GM19467 (cell line): ENCODE data around the gene OR13A1.
"Not testable (repeated sequence)": the region's sequence is repeated elsewhere in the genome, so short reads cannot be mapped to it uniquely, and the experiment has no call there.

Experiments
- ATAC-seq: cut with Tn5 transposase; IDR thresholded peaks from one replicate; pipeline ENCODE4 v1.9.1; 2021; ENCODE audit warnings: mild to moderate bottlenecking, moderate library complexity; ENCODE audit not compliant: unreplicated experiment

OR13A1 gene

DNA sequence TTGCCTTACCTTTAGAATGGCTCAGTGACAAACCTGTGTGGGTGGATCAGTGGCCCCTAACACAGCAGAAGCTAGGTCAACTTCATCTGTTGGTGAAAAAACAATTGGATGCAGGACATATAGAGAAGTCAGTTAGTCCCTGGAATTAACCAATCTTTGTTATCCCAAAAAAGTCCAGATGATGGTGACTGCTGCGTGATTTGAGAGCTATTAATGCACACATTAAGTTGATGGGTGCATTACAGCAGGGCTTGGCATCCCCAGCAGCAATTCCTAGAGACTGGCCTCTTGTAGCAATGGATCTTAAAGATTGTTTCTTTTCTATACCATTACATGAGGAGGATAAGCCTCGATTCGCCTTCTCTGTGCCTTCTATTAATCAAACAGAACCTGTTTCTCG lies 33.3 kb downstream of the OR13A1 start:
- no peak for ATAC-seq

DNA sequence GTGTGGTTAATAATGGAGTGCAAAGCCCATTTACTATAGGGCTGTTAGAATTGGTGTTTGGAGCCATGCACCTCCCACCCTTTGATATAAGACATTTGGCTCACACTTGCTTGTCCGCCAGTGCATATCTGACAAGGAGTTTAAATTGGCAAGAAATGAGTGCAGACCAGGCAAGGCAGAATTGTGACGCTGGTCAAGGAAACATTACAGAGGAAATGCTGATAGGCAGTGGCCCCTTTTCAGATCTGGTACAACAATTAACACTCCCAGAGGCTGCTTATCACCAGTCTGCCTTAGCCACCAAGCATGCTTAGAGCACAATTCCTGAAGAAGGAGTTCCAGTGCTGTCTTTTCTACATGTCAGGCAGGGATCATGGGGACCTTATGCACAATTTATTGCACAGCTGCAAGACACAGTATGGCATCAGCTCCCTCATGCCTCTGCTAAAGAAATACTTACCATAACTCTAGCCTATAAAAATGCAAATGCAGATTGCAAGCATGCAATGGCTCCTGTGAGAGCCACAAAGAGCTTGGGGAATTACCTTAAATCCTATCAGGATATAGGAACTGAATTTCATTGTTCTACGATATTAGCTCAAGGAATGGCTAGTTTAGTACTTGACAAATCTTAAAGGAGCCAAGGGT lies 35.2 kb downstream of the OR13A1 start:
- ATAC-seq, result no peak

DNA sequence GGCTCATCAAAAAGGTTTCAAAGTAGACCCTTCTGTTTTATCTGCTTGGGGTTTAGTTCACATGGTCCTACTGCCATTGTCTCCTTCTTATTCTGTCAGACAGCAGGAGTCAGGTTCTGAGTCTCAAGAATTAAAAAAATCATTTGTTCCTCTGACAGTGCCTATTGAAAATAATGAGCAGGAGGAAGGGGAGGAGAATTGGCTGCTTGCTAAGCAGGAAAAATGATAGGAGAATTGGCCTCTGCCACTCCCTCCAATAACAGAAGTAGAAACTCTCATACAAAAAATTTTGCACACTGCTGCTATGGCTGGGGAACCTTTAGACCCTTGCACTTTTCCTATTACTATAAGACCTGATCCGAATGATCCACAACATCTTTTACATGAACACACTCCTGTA lies 35.7 kb downstream of the OR13A1 start:
- no peak for ATAC-seq

DNA sequence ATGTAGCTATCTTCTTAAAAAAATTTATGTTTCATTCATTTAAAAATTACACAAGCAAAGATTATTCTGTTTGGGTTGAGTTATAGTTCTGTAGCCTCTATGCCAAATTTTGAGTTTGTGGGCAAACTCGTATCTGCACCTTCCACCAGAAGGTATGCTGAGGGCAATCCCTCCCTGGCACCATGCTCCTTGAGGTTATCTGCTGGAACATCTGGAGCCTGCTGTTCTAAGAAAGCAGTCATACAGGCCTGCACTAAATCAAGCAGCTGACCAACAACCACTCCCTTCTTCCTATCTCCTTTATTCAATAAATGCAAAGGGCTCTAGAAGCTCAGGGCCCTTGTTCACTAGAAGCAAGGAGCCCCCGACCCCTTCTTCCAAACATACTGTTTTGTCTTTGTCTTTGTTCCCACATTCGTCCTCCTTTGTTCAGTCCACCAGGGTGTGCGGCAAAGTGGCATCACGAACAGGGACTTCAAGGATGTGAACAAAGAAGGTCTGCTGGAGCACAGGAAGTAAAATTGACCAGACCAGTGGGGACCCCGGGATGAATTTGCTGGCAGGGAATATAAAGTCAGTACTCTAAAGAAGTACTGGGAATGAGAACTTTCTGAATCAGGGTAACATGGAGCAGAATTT lies 36.4 kb downstream of the OR13A1 start:
- no peak for ATAC-seq

DNA sequence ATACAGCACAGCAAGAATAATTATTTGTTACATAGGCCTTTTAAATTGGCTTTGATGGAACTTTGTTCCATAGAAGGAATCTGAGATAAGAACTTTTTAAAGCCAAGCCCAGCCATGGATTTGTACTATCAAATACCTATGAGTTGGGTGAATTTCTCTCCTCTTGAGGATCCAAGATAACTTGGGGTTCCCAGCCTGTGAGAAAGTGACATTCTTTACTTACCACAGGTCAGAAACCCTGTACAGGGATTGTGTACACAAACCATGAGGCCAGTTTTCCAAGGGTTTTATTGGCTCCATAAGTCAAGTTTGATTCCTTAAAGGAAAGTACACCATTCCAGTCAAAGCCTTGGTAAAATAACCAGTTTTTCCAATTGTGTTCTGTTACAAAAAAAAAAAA lies 39.3 kb downstream of the OR13A1 start:
- not testable (repeated sequence) for ATAC-seq

DNA sequence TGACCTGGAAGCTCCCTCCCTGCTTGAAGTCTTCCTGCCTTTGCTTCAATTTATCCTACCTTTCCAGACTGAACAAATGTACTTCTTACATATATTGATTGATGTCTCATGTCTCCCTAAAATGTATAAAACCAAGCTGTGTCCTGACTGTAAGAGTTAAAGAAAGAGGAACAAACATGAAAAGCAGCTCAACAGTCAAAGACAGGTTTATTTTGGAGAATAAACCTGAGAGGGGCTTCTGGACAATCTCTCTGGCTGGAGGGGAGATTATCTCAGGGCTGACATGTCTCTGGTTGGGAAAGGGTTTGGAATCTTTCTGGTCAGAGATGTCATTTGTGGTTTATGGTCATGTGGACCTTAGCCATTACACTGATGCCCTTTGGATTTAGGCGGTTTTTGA lies 41.0 kb downstream of the OR13A1 start:
- no peak for ATAC-seq

DNA sequence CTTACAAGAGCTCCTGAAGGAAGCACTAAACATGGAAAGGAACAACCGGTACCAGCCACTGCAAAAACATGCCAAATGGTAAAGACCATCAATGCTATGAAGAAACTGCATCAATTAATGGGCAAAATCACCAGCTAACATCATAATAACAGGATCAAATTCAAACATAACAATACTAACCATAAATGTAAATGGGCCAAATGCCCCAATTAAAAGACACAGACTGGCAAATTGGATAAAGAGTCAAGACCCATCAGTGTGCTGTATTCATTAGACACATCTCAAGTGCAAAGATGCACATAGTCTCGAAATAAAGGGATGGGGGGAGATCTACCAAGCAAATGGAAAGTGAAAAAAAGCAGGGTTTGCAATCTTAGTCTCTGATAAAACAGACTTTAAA lies 47.6 kb downstream of the OR13A1 start:
- not testable (repeated sequence) for ATAC-seq

DNA sequence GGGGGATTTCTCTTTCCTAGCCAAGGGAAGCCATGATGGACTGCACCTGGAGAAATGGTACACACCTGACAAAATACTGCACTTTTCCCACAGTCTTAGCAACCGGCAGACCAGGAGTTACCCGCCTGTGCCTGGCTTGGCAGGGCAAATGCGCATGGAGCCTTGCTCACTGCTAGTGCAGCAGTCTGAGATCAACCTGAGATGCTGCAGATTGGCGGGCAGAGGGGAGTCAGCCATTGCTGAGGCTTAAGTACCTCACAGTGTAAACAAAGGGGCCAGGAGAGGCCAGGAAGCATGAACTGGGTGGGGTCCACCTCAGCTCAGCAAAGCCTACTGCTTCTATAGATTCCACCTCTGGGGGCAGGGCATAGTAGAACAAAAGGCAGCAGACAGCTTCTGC lies 49.4 kb downstream of the OR13A1 start:
- no peak for ATAC-seq

DNA sequence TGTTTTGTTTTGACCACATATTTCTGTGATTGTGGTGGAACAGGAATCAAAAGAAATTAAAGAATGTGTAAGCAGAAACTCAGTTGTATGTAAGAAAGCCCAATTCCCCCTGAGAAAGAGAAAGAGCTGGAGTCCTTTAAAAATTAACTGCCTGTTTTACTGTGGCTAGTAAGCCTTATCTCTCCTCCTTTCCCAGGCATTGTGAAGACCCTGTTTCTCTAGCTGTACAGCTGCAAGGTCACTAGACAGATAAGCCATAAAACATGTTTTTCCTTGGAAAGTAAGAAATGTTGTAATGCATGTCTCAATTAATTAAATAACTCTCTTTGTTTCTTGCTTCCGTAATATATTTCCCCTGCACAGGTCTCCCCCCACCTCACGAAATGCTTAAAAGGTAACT lies 53.5 kb downstream of the OR13A1 start:
- no peak for ATAC-seq

DNA sequence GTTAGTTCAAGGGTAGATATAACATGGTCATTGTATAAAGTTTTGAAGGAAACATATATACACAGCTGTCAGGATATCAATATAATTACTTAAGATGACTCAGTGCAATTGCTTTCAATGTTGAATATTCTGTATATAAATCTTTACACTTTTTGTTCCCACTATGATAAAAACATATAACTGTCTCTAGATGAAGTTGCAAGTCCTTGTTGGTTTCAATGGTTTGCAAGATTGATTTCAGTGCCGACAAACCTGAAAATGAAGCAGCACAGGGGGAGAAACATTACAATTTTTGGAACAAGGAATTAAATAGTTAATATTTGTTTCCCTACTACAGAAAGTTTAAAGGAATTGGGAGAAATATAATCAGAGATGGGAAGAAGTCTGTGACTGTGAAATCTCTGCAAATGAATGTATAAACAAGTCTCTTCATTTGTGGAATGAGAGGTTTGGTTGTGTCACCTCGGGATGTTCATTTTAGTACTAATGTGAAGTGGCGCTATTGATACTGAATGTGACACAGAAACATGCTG lies 54.1 kb downstream of the OR13A1 start:
- no peak for ATAC-seq

DNA sequence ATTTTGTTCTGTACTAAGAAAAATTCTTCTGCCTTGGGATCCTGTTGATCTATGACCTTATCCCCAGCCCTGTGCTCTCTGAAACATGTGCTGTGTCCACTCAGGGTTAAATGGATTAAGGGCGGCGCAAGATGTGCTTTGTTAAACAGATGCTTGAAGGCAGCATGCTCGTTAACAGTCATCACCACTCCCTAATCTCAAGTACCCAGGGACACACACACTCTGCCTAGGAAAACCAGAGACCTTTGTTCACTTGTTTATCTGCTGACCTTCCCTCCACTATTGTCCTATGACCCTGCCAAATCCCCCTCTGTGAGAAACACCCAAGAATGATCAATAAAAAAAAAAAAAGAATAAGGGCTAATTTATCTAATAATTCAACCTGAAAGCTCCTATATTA lies 54.8 kb downstream of the OR13A1 start:
- not testable (repeated sequence) for ATAC-seq

DNA sequence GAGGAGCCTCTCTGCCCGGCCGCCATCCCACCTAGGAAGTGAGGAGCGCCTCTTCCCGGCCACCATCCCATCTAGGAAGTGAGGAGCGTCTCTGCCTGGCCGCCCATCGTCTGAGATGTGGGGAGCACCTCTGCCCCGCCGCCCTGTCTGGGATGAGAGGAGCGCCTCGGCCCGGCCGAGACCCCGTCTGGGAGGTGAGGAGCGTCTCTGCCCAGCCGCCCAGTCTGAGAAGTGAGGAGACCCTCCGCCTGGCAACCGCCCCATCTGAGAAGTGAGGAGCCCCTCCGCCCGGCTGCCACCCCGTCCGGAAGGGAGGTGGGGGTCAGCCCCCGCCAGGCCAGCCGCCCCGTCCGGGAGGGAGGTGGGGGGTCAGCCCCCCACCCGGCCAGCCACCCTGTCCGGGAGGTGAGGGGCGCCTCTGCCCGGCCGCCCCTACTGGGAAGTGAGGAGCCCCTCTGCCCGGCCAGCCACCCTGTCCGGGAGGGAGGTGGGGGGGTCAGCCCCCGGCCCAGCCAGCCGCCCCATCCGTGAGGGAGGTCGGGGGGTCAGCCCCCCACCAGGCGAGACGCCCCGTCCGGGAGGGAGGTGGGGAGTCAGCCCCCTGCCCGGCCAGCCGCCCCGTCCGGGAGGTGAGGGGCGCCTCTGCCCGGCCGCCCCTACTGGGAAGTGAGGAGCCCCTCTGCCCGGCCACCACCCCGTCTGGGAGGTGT lies 55.5 kb downstream of the OR13A1 start:
- not testable (repeated sequence) for ATAC-seq

DNA sequence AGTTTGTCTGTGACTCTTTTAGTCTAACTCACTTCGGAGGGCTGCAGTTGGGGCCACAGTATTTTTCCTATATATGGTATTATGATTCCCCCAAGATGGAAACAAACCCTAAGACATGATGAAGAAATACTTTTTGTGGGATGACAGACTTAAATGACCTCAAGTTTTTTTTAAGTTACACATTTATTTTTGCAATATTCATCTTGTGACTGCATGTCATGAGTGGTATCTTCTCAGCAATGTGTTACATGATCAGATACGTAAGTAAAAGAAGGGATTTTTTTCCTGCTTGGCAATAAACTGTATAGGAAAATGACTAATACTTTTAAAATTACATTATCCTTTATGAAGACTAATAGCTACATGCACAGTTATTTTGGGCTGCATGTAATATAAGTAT lies 57.8 kb downstream of the OR13A1 start:
- no peak for ATAC-seq

DNA sequence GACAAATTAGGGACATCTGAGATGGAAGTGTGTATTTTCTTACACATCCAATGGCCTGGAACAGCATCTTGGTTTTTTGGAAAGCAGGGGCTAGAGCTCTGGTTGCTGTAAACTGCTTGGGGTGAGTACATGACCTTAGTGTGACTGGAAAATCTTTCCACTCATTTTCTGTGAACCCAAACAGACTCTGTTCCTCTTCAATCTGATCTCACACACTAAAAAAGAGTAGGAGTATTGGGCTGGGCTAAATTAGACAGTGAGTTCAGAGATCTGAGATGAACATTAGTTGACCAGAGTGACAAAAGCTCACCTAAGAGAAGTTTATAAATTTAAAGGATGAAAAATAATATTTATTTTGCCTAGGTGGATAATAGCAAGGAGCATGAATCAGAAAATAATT lies 59.2 kb downstream of the OR13A1 start:
- no peak for ATAC-seq

DNA sequence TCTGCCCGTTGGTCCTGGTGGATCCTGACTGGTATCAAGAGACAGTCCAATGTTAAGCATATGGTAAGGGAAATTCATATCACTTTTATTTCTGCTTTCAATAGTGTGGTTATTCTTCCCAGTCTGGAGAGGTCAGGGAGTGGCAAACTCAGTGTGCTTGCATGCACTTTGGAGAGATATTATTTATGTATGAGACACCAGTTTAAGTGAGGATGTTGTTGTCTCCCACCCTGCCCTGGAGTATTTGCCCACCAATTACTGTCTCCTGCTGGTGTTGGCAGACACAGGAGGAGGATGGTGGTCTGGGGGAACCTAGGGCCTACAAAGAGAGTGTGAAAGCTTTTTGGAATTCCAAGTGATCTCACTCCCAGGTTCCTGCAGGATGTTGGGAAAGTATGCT lies 59.7 kb downstream of the OR13A1 start:
- ATAC-seq, result no peak

DNA sequence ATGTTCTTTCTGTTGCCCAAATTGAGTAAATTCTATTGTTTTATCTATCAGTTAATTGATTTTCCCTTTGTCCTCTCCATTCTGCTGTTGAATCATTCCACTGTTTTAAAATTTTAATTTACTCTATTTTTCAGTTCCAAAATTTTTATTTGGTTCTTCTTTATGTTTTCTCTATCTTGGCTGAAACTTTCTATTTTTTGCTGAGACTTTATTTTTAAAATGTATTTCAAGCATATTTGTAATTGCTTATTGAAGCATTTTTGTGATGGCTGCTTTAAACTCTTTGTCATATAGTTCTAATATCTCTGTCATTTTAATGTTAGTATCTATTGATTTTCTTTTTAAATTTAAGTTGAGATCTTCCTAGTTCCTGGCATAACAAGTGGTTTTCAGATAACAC lies 60.5 kb downstream of the OR13A1 start:
- no peak for ATAC-seq

DNA sequence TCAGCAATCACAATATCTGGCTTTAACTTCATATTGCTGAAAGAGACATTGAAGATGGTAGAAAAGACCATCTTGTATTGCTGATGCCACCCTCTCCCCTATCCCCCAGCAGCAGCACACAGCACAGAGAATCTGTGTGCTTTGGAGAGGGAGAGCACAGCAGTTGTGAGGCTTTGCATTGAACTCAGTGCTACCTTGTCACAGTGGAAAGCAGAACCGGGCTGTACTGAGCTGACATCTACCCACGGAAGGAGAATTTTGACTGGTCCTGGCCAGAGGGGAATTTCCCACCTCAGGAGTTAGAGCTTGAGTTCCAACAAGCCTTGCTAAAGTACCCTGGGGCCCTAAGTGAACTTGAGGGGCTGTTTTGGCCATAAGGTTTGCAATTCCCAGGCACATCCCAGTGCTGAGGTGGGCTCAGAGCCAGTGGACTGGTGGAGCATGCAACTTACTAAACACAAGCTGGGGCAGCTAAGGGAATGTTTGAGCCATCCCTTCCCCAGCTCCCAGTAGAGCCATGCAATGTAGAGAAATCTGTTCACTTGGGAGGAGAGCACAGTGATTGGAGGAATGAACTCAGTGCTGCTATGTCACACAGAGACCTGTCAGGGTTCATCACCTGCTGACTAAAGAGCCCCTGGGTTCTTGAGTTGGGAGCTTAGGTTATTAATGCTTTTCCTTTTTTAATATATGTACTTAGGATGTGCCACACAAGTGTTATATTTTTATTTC lies 62.1 kb downstream of the OR13A1 start:
- ATAC-seq, result no peak
